Measurements from ENCODE around the gene ACTR1A.

ACTR1A gene

DNA sequence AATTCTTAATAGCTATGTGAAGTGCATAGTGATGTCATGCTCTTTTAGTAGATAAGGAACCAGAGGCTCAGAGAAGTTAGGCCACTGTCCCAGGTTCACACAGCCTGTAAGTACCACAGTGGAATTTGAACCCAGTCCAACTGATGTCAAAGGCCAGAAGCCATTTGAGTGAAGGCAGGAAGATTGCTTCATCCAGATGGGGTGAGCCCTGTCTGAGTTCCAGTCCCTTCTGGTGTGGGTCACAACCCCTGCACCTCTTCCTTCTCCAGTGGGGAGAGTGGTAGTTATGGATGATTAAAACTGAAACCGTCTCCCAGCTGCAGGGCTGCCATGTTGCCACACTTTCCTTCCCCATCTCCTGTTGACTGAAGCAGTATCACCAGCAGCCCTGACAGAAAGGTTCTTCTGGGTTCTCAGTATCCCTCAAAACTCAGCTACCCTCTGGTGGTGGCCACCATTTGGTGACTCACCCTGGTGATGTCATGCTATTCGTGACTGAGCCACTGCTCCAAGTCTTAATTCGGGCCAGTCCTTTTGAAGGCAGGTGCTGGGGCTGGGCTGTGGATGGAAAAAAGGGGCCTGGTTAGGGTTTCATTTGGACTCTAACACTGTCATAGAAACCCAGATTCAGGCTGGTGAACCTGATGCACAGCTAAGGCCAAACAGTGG lies 49.7 kb downstream of the ACTR1A start:
- DNase-seq, result peak; percentile 97

DNA sequence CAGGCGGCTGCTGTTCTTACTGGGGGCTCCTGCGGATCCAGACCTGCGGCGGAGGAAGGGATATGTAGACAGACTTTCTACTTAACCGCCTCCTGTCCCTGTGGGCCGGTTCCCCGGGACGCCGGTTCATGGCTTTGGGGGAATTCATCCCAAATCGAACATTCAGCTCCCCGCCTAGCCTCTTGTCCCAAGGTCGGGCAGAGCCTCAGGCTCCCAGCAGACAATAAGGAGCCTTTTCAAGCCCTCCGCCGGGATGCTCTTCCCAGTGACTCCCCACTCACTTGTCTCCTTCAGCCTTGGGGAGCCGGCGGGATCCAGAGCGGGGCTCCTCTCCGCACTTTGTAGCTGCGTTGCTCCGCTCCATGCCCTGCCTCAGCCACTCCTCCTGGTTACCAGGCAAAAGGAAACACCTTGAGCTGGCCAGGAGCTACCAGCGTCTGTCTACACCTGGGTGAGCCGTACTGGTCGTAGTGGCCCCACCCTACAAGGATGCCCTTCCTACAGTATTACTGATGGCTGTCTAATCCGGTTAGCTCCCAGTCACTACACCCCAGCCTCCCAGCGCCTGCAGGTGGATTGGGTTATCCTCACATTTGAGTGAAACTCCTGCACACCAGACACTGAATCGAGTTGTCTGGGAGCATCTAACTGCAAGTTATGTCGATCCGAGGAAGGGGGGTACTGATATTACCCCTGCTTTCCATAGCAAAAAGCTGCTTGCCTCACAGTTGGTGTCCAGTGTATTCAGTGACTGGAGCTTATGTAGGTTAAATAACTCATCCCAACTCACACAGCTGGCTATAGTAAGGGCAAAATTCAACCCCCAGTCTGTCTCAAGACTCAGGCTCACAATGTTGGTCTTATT lies 51.2 kb downstream of the ACTR1A start, which contains the start of gene C10orf95:
Gene C10orf95 (minus strand): TSS at position 439 of the 865 bp plus-strand sequence. CDS start 450 bp downstream, outside the sequence.
- no peak for DNase-seq

DNA sequence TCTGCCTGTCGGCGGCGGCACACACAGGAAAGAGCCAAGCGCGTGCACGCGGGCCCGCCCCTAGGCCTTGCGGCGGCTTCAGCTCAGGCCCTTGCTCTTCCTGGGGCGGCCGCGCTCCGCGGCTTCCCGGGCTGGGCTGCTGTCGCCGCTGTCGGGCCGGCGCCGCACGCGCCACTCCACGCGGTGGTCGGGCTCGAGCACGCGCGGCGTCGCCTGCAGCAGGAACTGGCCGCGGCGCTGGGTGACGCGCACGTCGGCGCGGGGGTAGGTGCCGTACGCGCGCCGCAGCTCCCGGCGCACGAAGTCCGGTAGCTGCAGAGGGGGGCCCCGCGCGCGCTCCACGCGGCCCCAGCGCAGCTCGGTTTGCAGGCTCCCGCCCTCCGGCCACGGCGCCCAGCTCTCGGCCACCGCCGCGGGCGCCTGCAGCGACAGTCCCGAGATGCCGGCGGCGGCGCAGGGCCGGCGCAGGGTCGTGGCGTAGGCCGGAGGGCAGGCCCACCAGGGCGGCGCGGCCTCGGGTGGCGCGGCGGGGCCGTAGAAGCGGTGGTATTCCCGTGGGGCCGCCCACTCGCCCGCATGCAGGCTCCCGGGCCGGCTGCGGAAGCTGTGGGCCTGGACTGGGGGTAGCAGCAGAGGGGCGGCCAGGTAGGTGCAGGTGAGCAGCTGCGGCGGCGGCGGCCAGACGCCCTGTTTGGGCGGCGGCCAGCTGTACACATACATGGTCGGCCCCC lies 52.0 kb downstream of the ACTR1A start:
- peak; percentile 78 for DNase-seq

DNA sequence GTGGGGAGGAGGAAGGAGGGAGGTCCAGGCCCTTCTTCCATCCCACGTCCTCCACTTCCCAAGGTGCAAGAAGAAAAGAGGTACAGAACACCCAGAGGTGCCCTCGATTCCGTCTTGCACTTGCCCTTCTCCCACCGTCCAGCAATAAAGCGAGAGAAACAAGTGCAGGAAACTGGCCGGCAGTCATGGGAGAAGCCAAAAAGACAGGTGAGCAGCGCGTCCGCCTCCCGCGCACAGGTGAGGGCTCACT lies 52.5 kb downstream of the ACTR1A start:
- no peak for DNase-seq

DNA sequence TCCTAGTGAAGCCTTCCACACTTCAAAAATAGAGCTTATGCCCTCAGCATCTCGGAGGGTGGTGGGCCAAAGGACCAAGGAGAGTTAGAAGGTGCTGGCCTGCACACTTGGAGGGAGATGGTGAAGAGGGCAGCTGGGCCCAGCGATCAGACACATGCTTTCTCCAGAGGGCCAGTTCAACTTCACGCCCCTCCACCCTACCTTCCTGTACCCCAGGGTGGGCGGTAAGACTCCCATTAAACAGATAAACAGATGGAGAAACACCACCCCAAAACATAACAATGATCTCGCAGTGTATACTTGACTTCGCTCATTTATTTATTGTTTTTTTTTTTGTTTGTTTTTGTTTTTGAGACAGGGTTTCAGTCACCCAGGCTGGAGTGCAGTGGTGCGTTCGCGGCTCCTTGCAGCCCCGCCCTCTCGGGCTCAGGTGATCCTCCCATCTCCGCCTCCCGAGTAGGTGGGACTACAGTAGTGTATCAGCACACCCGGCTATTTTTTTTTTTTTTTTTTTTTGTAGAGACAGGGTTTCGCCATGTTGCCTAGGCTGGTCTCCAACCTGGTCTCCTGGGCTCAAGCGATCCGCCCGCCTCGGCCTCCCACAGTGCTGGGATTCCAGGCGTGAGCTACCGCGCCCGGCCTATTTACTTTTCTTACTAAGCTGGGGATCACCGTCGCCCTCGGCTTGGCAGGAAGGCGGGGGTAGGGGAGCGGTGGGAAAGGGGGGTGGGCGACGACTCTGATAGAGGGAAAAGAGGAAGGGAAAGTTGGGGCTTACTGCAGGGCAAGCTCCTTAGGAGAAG lies 53.0 kb downstream of the ACTR1A start:
- DNase-seq, result peak; percentile 51

DNA sequence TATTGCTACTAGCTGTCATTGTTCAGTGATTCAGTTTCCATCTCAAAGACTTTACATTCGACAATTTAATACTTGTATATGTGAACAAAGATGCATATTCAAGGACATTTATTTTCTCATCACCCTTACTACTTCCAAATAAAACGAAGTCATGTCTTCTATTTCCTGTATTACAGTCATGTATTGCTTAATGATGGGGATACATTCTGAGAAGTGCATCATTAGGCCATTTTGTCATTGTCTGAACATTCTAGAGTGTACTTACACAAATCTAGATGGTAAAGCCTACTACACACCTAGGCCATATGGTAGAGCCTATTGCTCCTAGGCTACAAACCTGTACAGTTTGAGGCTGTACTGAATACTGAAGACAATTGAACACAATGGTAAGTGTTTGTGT lies 57.7 kb downstream of the ACTR1A start:
- peak; percentile 79 for DNase-seq

DNA sequence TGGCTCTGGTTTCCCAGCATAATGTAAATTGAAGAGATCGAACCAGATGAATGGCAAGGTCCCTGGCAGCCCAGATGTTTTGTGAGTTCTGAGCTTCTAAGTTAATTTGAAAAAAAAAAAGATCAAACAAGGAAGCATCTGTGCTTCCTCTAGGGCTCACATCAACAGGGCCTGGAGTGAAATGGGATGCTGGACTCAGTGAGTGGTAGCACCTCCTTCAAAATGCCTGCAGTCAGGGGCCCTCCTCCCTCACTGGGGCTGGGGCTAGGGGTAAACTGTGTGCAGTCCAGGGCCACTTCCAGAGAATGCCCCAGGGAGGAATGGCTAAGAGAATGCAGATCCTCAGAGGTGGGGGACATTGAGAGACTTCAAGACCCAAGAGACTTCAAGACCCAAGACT lies 64.1 kb downstream of the ACTR1A start:
- DNase-seq, result no peak

DNA sequence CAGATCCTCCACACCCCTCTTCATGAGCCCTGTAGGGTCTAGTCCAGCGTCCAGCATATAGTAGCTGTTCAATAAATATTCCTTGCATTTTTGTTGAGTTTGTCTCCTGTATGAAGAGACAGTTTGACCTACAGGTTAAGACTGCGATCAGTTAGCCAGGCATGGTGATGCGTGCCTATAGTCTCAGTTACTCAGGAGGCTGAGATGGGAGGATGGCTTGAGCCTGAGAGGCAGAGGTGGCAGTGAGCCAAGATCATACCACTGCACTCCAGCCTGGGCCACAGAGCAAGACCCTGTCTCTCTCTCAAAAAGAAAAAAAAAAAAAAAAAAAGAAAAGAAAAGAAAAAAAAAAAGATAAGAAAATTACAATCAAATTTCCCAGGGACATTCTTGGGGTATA lies 65.0 kb downstream of the ACTR1A start:
- DNase-seq, result no peak

DNA sequence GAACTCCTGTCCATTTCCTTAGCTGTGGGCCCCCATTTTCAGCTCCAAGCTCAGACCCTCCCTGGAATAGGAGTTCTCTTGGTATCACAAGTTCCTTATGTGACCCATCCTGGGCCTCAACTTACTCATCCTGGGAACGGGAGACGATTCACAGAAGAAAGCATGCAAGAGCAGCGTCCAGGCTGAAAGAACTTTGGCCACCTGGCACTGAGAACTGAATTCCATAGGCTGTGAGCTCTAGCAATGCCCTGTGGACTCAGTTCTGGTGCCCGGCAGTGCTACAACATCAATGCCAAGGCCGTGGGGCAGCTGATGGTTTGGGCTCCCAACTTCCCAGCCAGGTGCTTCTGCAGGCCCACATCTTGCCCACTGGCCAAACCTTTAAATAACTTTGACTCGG lies 66.2 kb downstream of the ACTR1A start:
- DNase-seq, result no peak

DNA sequence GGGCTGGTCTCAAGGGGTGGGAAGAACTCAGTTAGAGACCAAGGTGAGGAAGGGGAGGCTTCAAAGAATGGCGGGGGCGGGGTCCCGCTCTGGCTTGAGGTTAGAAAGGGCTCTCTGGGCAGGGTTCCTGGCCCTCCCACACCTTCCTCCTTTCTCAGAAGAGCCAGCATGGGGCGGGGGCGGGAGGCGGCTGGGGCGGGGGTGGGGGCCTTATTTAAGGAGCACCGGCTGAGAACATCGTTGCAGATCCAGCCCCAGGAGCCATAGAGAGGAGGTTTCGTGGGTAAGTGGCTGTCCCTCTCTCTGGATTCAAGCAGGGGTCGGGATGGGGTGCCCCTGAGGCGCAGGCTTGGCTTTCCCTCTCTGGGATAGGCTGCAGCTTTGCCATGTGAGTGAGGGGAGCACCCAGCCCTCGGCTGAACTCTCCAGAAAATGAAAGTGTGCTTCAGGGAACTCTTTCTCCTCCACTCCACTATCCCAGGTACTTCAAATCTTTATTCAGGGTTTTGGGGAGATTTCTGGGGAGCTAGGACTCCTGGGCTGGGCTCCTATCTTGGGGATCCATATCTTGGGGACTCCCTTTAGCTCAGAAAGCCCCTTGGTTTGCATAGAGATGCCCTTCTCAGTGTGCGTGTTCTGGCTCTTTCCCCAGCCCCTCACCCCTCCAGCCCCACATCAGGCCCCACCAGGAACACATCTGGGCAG lies 66.8 kb downstream of the ACTR1A start:
- peak; percentile 43 for DNase-seq

DNA sequence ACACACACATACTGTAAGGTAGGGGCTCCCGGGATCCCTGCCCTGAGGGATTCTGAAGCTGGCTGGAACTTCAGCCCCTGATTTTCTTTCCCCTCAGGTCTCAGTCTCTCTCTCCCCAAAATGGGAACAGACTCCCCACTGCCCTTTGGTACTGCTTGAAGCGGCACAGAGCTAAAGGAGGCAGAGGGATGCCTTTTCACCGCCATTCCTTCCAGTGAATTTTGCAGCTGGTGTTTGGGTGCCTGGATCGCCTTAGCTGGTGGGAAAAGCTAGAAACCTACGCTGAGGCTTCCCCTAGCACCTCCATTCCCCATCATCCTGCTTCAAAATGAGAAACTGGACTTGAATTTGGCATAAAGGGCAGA lies 67.4 kb downstream of the ACTR1A start:
- DNase-seq, result no peak

DNA sequence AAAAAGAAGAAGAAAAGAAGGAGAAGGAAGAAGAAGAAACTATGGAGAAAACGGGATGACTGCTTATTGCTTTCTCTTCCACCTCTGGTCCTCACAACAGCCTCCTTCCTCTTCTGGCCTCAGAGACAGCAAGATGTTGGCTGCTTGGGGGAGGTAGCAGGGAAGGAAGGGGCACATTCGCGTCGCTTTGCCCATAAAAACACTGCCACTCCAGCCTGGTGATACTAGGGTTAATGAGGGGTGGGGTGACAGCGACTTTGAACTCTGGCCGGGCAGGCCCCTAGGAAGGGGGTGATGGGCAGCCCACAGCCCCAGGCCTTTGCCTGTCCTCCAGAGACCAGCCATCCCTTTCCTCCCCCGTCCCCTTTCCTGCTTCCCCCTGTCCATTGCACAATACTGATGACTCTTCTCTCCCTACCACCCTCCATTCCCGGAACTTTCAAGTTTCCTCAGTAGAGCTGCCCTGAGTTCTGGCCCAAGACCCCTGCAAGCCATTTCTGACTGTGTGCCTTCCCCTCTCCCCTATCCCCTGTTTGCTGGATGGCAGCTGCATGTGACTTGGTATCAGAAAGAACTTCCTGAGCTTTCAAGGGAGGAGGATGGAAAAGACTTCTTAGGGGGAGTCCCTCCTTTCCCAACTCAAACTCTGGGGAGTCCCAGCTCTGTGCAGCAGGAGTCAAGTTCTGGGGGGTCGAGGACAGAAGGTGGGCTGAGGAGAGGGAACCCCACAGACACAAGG lies 67.9 kb downstream of the ACTR1A start:
- DNase-seq, result peak; percentile 66

DNA sequence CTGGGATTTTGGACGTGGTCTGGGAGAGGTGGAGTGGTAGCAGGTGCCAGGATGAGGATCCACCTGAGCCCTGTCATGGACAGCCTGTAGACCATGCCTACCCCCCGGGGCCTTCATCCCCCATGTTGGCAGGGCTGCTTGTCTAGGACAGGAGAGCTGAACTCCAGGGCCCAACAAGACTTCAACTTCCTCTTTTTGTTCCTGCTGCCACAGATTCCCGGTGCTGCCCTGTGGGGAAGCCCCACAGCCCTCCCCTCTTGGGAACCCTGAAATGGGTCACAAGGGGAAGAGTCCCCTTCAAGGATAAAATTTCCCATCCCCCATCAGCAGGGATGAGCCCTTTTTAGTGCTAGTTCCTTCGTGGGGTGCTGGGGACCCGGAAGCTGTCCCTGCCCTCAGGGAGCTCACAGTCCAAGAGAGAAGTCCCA lies 68.9 kb downstream of the ACTR1A start:
- DNase-seq, result peak; percentile 67

DNA sequence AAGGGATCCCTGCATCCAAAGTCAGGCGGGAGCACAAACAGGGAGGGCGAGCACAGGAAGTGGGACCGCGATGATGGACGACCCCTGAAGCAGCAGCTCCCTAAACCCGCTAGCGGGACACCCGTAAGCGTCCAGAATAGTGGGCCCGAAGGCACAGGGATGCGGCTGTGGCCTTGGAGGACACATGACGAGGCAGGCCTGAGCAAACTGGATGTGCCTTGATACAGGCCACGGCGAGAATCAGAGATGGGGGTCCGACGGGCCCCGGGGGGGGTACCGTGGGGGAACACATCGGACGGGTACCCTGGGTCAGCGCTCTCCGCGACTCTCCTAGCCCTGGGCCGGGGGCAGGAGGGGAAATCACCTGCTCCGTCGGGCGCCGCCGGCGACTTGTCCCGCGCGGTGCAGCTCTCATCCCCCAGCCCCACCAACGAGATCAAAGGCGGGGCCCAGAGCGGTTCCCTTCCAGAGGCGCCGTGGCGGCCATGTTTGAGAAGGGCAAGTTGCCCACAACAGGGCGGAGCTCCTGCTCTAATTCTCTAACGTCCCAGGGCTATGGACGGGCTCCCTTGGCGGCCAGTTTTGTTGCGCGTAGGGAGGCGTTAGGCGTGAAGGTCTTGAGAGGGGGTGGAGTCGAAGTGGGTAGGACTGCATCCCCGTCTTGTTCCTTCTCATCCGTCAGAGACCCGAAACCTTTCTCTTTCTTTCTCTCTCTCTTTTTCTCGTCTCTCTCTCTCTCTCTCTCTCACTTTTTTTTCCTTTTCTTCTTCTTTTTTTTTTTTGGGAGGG lies 70.2 kb downstream of the ACTR1A start, which contains the start of gene CUEDC2:
Gene CUEDC2 (minus strand): TSS at position 413 of the 789 bp plus-strand sequence. CDS start 7,386 bp downstream, outside the sequence.
- peak; percentile 98 for DNase-seq

DNA sequence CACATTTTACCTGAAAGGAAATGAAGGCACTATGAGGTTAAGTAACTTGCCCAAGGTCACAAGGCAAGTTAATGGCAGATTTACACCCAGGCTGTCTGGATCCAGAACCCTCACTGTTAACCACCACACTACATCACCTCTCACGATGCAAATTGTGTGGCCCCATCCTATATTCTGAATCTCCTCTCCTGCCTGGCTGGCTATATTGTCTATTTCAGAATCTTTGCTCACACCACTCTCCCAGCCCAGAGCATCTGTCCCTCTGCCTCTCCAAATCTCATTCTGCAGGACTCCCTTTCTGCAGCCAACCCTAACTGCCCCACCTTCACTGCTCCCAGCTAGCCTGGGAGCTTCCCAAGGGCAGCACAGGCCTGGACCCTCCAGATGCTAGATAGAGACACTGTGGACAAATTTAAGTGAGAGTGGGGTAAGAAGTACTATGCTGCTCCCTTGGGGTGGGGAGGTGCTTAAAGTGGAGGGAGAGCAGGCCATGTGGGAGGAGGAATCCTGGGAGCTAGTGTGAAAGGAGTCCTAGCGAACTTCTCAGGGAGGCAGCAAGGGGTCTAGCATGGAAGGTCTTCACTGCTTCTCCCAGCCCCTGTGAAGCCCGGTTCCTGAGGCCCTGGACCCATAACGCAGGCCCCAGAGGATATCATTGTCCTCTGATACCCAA lies 70.9 kb downstream of the ACTR1A start:
- DNase-seq, result no peak

DNA sequence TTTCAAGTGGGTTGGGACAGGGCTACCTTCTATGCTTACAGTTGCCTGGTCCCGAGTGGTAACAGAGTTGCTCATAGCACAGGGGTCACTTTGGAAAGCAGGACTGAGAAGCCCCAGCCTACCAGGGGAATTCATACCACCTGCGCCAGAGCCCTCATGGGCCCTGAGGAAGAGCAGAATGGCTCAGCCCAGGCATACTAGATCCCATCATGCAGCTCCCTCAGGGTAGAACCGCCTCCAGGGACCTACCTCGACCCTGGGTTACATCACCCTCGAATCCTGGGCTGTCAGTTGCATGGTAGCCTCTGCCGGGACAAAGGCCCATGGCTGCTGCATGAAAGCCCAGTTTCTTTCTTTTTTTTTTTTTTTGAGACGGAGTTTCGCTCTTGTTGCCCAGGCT lies 73.0 kb downstream of the ACTR1A start:
- DNase-seq, result no peak
